Right lobe of liver (tissue), 6 donors: ENCODE data around the gene RNASEH2C. TPM values are rescaled to one million over a fixed set of nuclear protein-coding genes. Genes with fewer than 3 reads are reported as not detected.

Experiments used
- ATAC-seq, 4 donors: fragments of 200-7000 bp; cut with Tn5 transposase; one replicate each; pipeline ENCODE4 v1.9.1; 2020; ENCODE audit warnings: mild to moderate bottlenecking in 4 of 4, moderate library complexity in 4 of 4
- DNase-seq, 3 donors: peaks; one replicate each; pipeline ENCODE4 v3.0.0-alpha.2; 2020
- H3K27ac ChIP-seq, 3 donors: fragments of 200-600 bp; one replicate each; pipeline ENCODE4 v1.8.0; 2022
- H3K27me3 ChIP-seq, 2 donors: fragments of 200-600 bp; one replicate each; pipeline ENCODE4 v1.8.0; 2022
- H3K36me3 ChIP-seq, 4 donors: fragments of 200-600 bp; sonication (generic) in 1 of 4; one replicate each; pipeline versions ENCODE4 v1.5.1 to v1.8.0; 2017 to 2022; ENCODE audit warnings: control low read depth in 1 of 4
- H3K4me1 ChIP-seq, 4 donors: fragments of 200-600 bp; sonication (generic) in 1 of 4; one replicate each; pipeline versions ENCODE4 v1.5.1 to v1.8.0; 2017 to 2022; ENCODE audit warnings: control low read depth in 1 of 4
- H3K4me3 ChIP-seq, 3 donors: fragments of 200-600 bp; one replicate each; pipeline ENCODE4 v1.8.0; 2022
- H3K9me3 ChIP-seq, 4 donors: fragments of 200-600 bp; sonication (generic) in 1 of 4; one replicate each; pipeline versions ENCODE4 v1.5.1 to v1.8.0; 2017 to 2022; ENCODE audit warnings: control low read depth in 1 of 4
- CTCF ChIP-seq, 4 donors: fragments of 200-600 bp in 3 of 4; fragments of 450-650 bp in 1 of 4; IDR thresholded peaks; one replicate each; pipeline versions ENCODE4 v1.5.1 to v1.8.0; 2016 to 2022; ENCODE audit warnings: antibody characterized with exemption in 4 of 4, mild to moderate bottlenecking in 2 of 4
- POLR2A ChIP-seq: fragments of 450-650 bp; IDR thresholded peaks from one replicate; pipeline ENCODE4 v1.6.1; 2017; ENCODE audit warnings: antibody characterized with exemption, mild to moderate bottlenecking
- WGBS: methylation state at CpG from one replicate; pipeline ENCODE4 v1.1.6; 2018; ENCODE audit warnings: low coverage, low lambda C conversion rate; ENCODE audit not compliant: insufficient coverage; ENCODE audit errors: missing lambda C conversion rate; 5-methylcytosine and 5-hydroxymethylcytosine counted together
- intact Hi-C, 2 donors: fragments of 100-400 bp; cut with DNase I; formaldehyde crosslinking; loops; one replicate each; pipeline versions ENCODE4 v1.11.2 to v1.14.1; 2022
- total RNA-seq, 6 experiments: library from RNA; depleted of rRNA in 2 of 6; stranded (reverse); fragments of >200 nt in 2 of 6; fragmentation: NEBNext Ultra II Directional in 3 of 6; extraction: Animal tissue kit (Norgen Biotek cat#: 25700) in 3 of 6; gene quantifications; one replicate each; pipeline versions ENCODE4 v1.1.0 to v1.2.4, GENCODE V29; 2016 to 2023
- donor health status: DM: no; HTN: yes; CAD: no.
- donor health status: DM: no; HTN: no; CAD: no.
- donor health status: DM: no; HTN: no; CAD: no.
- donor health status: DM: no; HTN: yes; CAD: no.
- donor health status: DM: no; HTN: yes; CAD: no.

The RNASEH2C gene
- total RNA-seq, 6 experiments from 2014 or later = 16.8 to 39.1 (median 26.1) TPM

GRCh38 chr11:65745049-65745448 lies 24.5 kb upstream of the RNASEH2C start:
- ATAC-seq = peak in 1 of 4 donors; percentile 8
- no peak for DNase-seq

GRCh38 chr11:65744699-65745042 lies 24.1 kb upstream of the RNASEH2C start:
- Histone ChIP-seq H3K27ac (no peak overlapping the region), H3K9me3 (no peaks in the 10 kb centered on the region), H3K36me3 (no peaks in the 10 kb centered on the region), H3K4me1 (no peaks in the 10 kb centered on the region), H3K4me3 (no peak overlapping the region), H3K27me3 (no peaks in the 10 kb centered on the region)
- no CpG with 5 or more reads among the region's 8 CpGs for WGBS
- ATAC-seq = no peak
- DNase-seq = no peak
- TF ChIP-seq CTCF (IDR thresholded peaks at IDR 0.05) = no peak
- TF ChIP-seq POLR2A = no peak
- intact Hi-C loops = no loop called here

More at GRCh38 chr11:65745049-65745448, 24.5 kb upstream of the RNASEH2C start:
- intact Hi-C loops = no loop called here
- WGBS = 87% methylated on average over 3 of the region's 17 CpGs
- Histone ChIP-seq H3K27ac (no peak overlapping the region), H3K27me3 (no peaks in the 10 kb centered on the region), H3K36me3 (no peaks in the 10 kb centered on the region), H3K4me1 (no peaks in the 10 kb centered on the region), H3K9me3 (no peaks in the 10 kb centered on the region), H3K4me3 (no peak overlapping the region)
- TF ChIP-seq POLR2A (no peak), CTCF (IDR thresholded peaks at IDR 0.05) (no peak)

- Histone ChIP-seq H3K27me3 (no peaks in the 10 kb centered on the region), H3K36me3 (no peaks in the 10 kb centered on the region), H3K9me3 (no peaks in the 10 kb centered on the region), H3K27ac (no peak overlapping the region), H3K4me1 (no peaks in the 10 kb centered on the region), H3K4me3 (no peak overlapping the region)
- TF ChIP-seq POLR2A (no peak), CTCF (IDR thresholded peaks at IDR 0.05) (peak; percentile 20 to 36 (median 30))
- WGBS = 30% methylated on average over 8 of the region's 18 CpGs
- no peak for DNase-seq
- intact Hi-C loops = no loop called here
- ATAC-seq = peak; percentile 65 to 88 (median 82)
Observed at GRCh38 chr11:65744026-65744698, 23.6 kb upstream of the RNASEH2C start.

- DNase-seq (no peak), ATAC-seq (no peak)
- TF ChIP-seq POLR2A (no peak), CTCF (IDR thresholded peaks at IDR 0.05) (no peak)
- Histone ChIP-seq H3K4me3 (no peak overlapping the region), H3K27ac (no peak overlapping the region), H3K4me1 (no peaks in the 10 kb centered on the region), H3K9me3 (no peaks in the 10 kb centered on the region), H3K27me3 (no peaks in the 10 kb centered on the region), H3K36me3 (no peaks in the 10 kb centered on the region)
- WGBS = 71% methylated on average over 9 of the region's 10 CpGs
- intact Hi-C loops = no loop called here
Observed at GRCh38 chr11:65743681-65744025, 23.1 kb upstream of the RNASEH2C start.
